ENCODE results near the gene NUMB.
"Not testable (repeated sequence)": the region's sequence is repeated elsewhere in the genome, so short reads cannot be mapped to it uniquely, and the experiment has no call there.

NUMB gene

GRCh38 chr14:73344319-73344718, 114.0 kb downstream of the NUMB start:
- no peak for DNase-seq

- no peak for DNase-seq
Measured at GRCh38 chr14:73342670-73343069, 115.7 kb downstream of the NUMB start.

- DNase-seq, result no peak
Measured at GRCh38 chr14:73339846-73340595, 118.3 kb downstream of the NUMB start.

GRCh38 chr14:73339206-73339605, 119.1 kb downstream of the NUMB start:
- no peak for DNase-seq

- DNase-seq, result no peak
Measured at GRCh38 chr14:73338551-73338950, 119.8 kb downstream of the NUMB start.

GRCh38 chr14:73333031-73333430, 125.3 kb downstream of the NUMB start:
- no peak for DNase-seq

- DNase-seq, result no peak
Measured at GRCh38 chr14:73325630-73326299, 132.6 kb downstream of the NUMB start.

GRCh38 chr14:73325063-73325462, 133.3 kb downstream of the NUMB start:
- DNase-seq, result no peak

- no peak for DNase-seq
Measured at GRCh38 chr14:73324533-73324932, 133.8 kb downstream of the NUMB start.

- DNase-seq, result no peak
Measured at GRCh38 chr14:73323896-73324399, 134.4 kb downstream of the NUMB start.

- DNase-seq, result no peak
Measured at GRCh38 chr14:73313151-73313550, 145.2 kb downstream of the NUMB start.

- no peak for DNase-seq
Measured at GRCh38 chr14:73312687-73313086, 145.7 kb downstream of the NUMB start.

- DNase-seq, result no peak
Measured at GRCh38 chr14:73311708-73312030, 146.7 kb downstream of the NUMB start.

GRCh38 chr14:73309207-73309606, 149.1 kb downstream of the NUMB start:
- not testable (repeated sequence) for DNase-seq

GRCh38 chr14:73307261-73307660, 151.1 kb downstream of the NUMB start:
- DNase-seq, result no peak

- DNase-seq, result no peak
Measured at GRCh38 chr14:73305499-73305898, 152.8 kb downstream of the NUMB start.

GRCh38 chr14:73295198-73295796, 163.0 kb downstream of the NUMB start:
- no peak for DNase-seq

GRCh38 chr14:73293782-73294781, 164.3 kb downstream of the NUMB start:
- no peak for DNase-seq

- DNase-seq, result no peak
Measured at GRCh38 chr14:73290279-73290678, 168.1 kb downstream of the NUMB start.

GRCh38 chr14:73289729-73290128, 168.6 kb downstream of the NUMB start:
- no peak for DNase-seq

- no peak for DNase-seq
Measured at GRCh38 chr14:73289308-73289707, 169.0 kb downstream of the NUMB start.

GRCh38 chr14:73287071-73287470, 171.3 kb downstream of the NUMB start:
- no peak for DNase-seq

GRCh38 chr14:73286598-73286997, 171.7 kb downstream of the NUMB start:
- no peak for DNase-seq
